HG02852 (cell line): Measurements from ENCODE around the gene ATF5.

ENCODE experiments used
- ATAC-seq: cut with Tn5 transposase; IDR thresholded peaks from one replicate; pipeline ENCODE4 v1.9.1; 2021; ENCODE audit warnings: mild to moderate bottlenecking, moderate library complexity; ENCODE audit not compliant: unreplicated experiment

ATF5 gene

GRCh38 chr19:49894011-49894664, 34.9 kb upstream of the ATF5 start:
- ATAC-seq: no peak

- no peak for ATAC-seq
Observed at GRCh38 chr19:49894879-49895565, 34.0 kb upstream of the ATF5 start.

DNA sequence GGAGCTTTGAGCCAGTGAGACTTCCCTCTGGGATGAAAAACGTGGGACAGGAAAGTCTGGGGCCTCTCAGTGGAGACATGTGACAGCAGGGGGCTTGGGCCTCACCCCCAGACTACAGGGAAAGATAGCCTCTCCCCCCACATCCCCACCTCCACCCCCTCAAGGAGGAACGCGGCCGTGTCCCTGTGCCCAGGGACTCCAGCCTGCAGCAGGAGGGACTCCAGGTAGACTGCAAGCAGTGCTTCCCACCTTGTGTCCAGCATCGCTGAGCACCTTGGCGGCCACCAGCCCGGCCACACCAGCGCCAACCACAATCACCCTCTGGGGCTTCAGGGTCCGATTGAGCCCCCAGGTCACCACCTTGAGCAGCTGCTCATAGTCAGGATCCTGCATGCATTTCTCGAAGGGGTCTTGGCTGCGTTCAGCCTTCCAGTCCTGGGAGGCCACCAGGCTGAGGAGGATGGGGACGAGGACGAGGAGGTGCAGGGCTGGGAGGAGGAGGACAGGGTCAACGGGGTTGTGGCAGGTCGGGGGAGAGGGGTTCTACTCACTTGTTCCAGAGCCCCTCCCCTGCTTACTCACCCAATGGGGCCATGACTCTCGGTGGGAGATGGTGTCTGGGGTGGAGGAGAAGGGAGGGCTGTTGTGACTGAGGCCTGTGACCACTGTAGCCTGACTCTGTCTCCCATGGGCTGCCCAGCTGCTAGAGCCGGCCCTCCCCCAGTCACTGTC, 33.3 kb upstream of the ATF5 start:
- no peak for ATAC-seq

GRCh38 chr19:49896863-49897621, 32.0 kb upstream of the ATF5 start, which contains the start of gene IL4I1:
TSS of gene IL4I1 (minus strand) at chr19:49896887. CDS start at chr19:49896160, 727 bp downstream.
- ATAC-seq: no peak

GRCh38 chr19:49904136-49904535, 24.9 kb upstream of the ATF5 start:
- no peak for ATAC-seq

DNA sequence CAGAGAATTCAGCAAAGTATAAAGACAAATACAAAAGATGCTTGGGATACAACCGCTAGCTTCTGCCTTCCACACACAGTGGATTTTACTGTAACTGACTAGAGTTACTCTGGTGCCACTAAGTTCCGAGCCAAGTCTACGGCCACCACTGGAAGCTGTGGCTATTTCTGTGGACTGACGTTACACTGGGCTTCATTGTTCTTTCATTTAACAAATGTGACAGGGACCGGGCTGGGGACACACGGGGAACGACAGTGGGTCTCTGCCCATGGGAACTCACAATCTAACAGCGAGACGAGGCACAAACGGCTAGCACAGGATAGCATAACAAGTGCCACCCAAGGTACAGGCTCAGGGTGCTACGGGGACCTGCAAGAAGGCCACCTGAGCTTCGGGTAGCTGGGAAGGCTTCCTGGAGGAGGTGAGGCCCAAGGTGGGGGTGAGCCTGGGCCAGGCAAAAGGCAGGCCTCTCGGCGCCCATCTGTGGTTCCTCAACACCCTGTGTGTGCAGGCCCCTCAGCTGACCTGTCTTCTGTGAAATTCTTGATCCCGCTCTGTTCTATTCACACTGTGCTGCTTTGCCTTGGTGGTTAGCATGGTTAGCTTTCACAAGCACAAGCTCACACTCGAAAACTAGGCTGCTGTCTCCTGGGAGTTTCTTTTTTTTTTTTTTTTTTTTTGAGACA, 22.0 kb upstream of the ATF5 start:
- no peak for ATAC-seq

DNA sequence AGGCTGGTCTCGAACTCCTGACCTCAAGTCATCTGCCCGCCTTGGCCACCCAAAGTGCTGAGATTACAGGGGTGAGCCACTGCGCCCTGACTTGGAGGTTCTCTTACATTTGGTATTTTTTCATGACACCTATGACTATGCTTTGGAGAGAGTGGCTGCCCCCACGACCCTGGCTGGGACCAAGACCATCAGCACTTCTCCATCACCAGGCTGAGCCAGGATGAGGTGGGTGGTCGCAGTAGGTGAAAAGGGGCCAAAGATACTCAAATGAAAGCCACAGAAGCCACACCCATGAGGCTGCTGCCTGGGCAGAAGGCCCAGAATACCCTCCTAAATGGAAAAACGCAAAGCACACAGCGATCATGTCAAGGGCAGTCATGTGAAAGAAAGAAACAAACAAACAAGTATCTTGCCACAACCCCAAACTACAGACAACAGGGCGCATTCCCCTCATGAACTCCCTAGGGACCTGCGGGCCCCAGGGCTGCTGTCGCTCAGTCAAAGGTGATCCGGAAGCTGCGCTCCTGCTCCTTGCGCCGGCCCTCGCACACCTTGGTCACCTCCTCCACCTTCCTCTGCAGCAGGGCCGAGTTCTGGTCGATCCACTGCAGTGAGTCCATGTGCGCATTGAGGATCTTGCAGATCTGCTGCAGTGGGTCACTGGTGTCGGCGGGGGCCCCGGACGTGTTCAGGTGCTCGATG, 21.1 kb upstream of the ATF5 start:
- no peak for ATAC-seq

DNA sequence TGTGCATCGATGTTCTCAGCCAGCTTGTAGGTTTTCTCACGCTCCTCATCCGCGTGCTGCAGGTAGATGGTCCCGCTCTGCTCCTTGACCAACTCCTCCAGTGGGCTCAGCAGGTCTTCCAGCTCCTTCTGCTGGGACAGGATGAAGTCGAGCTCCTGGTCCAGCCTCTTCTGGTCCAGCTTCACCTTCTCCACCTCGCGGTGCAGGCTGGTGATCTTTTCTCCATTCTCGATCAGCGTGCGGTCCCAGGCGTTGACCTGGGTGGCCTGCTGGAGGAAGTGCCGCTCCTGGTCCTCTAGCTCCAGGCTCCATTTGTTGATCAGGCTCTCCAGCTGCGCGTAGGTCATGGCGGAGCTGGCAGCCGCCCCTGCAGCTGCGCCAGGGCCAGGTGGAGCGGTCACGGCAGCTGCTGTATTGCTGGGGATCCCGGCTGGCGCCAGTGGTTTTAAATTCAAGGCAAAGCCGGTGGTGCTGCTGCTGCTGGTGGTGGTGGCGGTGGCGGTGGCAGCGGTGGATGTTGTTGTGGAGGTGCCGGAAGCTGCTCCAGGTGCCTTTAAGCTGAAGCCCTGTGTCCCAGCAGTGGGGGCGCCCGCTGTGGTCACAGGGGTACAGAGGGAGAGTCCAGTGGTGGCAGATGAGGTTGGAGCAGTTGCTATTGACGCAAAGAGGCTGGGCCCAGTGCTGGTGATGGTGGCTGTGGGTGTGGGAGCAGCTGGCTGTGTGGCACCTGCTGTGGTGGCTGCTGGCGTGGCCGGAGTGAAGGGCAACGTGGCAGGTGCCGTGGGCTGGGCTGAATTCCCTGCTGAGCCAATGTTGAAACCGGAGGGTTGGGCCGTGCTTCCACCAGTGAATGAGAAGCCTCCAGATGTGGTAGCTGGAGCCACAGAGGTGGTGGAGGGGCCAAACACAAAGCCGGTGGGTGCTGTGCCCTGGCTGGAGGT, 20.3 kb upstream of the ATF5 start:
- no peak for ATAC-seq

- ATAC-seq: no peak
Observed at GRCh38 chr19:49910179-49910578, 18.8 kb upstream of the ATF5 start.

DNA sequence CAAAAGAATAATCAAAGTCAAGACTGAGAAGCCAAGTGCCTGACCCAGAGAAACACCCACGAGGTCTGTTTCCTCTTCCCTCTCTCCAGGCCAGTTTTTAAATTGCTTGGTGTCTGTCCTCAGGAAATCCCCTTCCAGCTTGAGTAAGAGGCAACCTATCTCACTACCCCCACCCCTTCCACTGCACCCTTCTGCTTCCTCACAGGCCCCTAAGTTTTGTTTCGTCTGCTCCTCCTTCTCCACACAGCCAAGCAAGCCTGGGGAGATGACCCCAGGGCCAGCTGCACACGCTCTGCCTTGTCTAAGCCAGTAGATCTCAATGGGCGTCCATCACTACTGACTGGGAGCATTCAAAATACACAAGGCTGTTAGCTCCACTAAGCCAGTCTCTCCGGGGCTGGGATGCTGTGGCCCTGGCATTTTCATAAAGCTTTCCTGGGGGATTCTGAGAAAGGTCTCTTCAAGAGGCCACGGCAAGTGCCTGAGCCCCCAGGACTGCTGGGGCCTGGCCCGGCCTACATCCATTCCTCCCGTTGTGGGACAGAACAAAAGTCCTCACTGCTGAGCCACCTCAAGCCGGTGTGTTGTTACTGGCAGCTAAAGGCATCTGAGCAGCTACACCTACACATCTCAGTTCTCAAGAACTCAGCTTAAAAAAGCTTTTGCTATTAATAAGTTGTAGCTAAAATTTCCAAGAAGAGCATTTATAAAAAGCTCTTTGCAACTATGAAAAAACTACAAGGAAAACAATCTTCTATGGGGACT, 17.4 kb upstream of the ATF5 start:
- no peak for ATAC-seq

GRCh38 chr19:49912965-49913685, 15.9 kb upstream of the ATF5 start:
- no peak for ATAC-seq

DNA sequence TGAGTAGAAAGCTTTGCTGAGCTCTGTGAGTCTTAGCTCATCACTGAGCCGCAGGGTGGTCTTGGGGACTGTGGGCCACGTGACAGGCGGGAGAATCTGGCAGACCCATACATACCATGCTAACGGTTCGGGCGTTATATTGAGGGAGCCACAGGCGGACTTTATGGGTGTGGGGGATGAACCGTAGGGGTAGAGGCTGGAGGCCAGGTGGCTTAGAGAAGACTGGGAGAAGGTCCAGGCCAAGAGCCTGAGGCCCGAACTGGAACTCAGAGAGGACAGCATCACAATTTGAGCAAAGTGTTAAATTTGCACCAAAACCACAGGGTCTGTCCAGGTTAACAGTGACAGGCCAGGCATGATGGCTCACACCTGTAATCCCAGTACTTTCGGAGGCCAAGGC, 15.3 kb upstream of the ATF5 start:
- ATAC-seq: no peak

- no peak for ATAC-seq
Observed at GRCh38 chr19:49915271-49915670, 13.7 kb upstream of the ATF5 start.

- no peak for ATAC-seq
Observed at GRCh38 chr19:49916839-49917733, 11.9 kb upstream of the ATF5 start.

GRCh38 chr19:49918089-49918488, 10.9 kb upstream of the ATF5 start:
- ATAC-seq: no peak

DNA sequence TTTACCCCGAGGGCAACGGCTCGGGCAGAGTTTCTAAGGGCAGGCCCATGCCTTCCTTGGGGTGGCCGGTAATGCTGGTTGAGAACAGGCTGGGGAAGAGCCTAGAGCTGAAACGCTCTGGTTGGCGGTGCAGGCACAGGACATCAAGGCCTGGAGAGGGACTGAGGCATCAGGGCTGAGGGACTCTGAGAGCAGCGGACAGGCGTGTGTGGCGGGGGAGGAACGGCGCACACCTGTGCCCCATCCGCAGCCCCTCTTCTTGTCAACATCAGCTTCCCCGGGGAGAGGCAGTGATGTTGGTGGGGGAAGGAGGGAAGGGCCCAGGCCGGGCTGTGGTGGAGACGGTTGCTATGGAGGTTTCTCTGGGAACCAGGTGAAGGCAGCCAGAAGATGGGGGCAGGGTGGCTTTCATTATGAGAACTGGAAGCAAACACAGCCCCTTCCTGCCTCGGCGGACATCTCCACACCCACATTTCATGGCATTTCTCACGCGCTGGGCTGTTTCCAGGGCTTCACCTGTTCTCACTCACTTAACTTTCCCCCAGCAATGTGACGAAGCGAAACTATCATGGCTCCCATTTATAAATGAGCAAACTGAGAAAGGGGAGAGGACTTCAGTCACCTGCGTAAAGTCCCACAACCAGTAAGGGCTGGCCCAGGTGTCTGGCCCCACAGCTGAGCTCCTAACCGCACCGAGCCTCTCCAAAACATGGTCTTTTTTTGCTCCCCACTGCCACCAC, 8.2 kb upstream of the ATF5 start:
- no peak for ATAC-seq
